IMR-90 (cell line): ENCODE measurements around the gene ITPK1. TPM values are rescaled to one million over a fixed set of nuclear protein-coding genes. Genes with fewer than 3 reads are reported as not detected.

Source experiments
- ATAC-seq: fragments of 200-7000 bp; cut with Tn5 transposase; 2 replicates; pipeline ENCODE4 v1.9.1; 2020; ENCODE audit warnings: low read depth, mild to moderate bottlenecking, moderate library complexity
- BruUV-seq: library from RNA; stranded (reverse); fragments of 400-500 nt; replicated peaks from 2 replicates; lab custom pipeline; 2021; lab: Mats Ljungman, UMichigan
- CTCF ChIA-PET: fragments of 300-600 bp; formaldehyde crosslinking; extraction: SDS; loops from one replicate; lab custom pipeline; 2021; ENCODE audit warnings: antibody characterized with exemption; lab: Yijun Ruan, JAX
- POLR2A ChIA-PET: fragments of 300-600 bp; sonication (Branson Sonifier 250); formaldehyde crosslinking; loops from one replicate; lab custom pipeline; 2022; ENCODE audit warnings: antibody characterized with exemption; ENCODE audit not compliant: unreplicated experiment; lab: Charles Lee
- DNase-seq: peaks from one replicate; pipeline ENCODE4 v3.0.0; 2013
- H2AFZ ChIP-seq: replicated peaks from 2 replicates; pipeline ENCODE3; 2013; ENCODE audit warnings: low read length, mild to moderate bottlenecking; ENCODE audit not compliant: poor library complexity
- H2AK5ac ChIP-seq: 2 replicates; pipeline ENCODE4 v1.6.1; 2013; ENCODE audit warnings: low read depth, low read length, inconsistent platforms
- H2AK9ac ChIP-seq: replicated peaks from 2 replicates; pipeline ENCODE3; 2013; ENCODE audit warnings: mild to moderate bottlenecking, low read depth, low read length, moderate library complexity; ENCODE audit not compliant: poor library complexity
- H2BK120ac ChIP-seq: 2 replicates; pipeline ENCODE4 v1.6.1; 2013; ENCODE audit warnings: low read depth, low read length, inconsistent platforms
- H2BK15ac ChIP-seq: 3 replicates; pipeline ENCODE4 v1.6.1; 2013; ENCODE audit warnings: low read depth, low read length, inconsistent platforms
- H2BK20ac ChIP-seq: 2 replicates; pipeline ENCODE4 v1.6.1; 2013; ENCODE audit warnings: low read depth, mild to moderate bottlenecking, inconsistent platforms, low read length, moderate library complexity
- H2BK5ac ChIP-seq: 2 replicates; pipeline ENCODE4 v1.6.1; 2013; ENCODE audit warnings: mild to moderate bottlenecking, low read depth, low read length, inconsistent platforms; ENCODE audit not compliant: poor library complexity, severe bottlenecking
- H3K14ac ChIP-seq: replicated peaks from 2 replicates; pipeline ENCODE4 v1.6.1; 2013; ENCODE audit warnings: low read depth, low read length, inconsistent platforms
- H3K18ac ChIP-seq: 2 replicates; pipeline ENCODE4 v1.6.1; 2013; ENCODE audit warnings: low read depth, low read length, control low read depth
- H3K23ac ChIP-seq: 2 replicates; pipeline ENCODE4 v1.6.1; 2013; ENCODE audit warnings: low read depth, low read length, inconsistent platforms
- H3K27ac ChIP-seq: 2 replicates; pipeline ENCODE4 v1.5.1; 2013; ENCODE audit warnings: mild to moderate bottlenecking, control low read depth, low read length; ENCODE audit not compliant: insufficient read depth
- H3K27me3 ChIP-seq: 2 replicates; pipeline ENCODE4 v1.6.1; 2013; ENCODE audit warnings: low read length; ENCODE audit not compliant: control insufficient read depth, insufficient read depth
- H3K36me3 ChIP-seq: 2 replicates; pipeline ENCODE4 v1.6.1; 2013; ENCODE audit warnings: low read length, mixed read lengths; ENCODE audit not compliant: control insufficient read depth, insufficient read depth
- H3K4ac ChIP-seq: 2 replicates; pipeline ENCODE4 v1.6.1; 2013; ENCODE audit warnings: low read depth, low read length, inconsistent platforms
- H3K4me1 ChIP-seq: 2 replicates; pipeline ENCODE4 v1.6.1; 2013; ENCODE audit warnings: low read length, mixed read lengths; ENCODE audit not compliant: control insufficient read depth, insufficient read depth
- H3K4me2 ChIP-seq: 2 replicates; pipeline ENCODE4 v1.6.1; 2013; ENCODE audit warnings: low read depth, mild to moderate bottlenecking, control low read depth, low read length, moderate library complexity
- H3K4me3 ChIP-seq: 2 replicates; pipeline ENCODE4 v1.5.1; 2013; ENCODE audit warnings: low read depth, mild to moderate bottlenecking, control low read depth, low read length, moderate library complexity; ENCODE audit not compliant: insufficient read depth
- H3K56ac ChIP-seq: 2 replicates; pipeline ENCODE4 v1.6.1; 2013; ENCODE audit warnings: low read length, inconsistent platforms; ENCODE audit not compliant: insufficient read depth; ENCODE audit errors: extremely low read depth
- H3K79me1 ChIP-seq, 2 experiments: 2 replicates each; pipeline ENCODE4 v1.6.1; 2013; ENCODE audit warnings: low read length in 2 of 2, inconsistent platforms in 1 of 2, low read depth in 1 of 2
- H3K9ac ChIP-seq: 2 replicates; pipeline ENCODE4 v1.6.1; 2013; ENCODE audit warnings: low read depth, low read length, control low read depth
- H3K9me1 ChIP-seq: 2 replicates; pipeline ENCODE4 v1.6.1; 2013; ENCODE audit warnings: low read length, inconsistent platforms; ENCODE audit not compliant: insufficient read depth
- H3K9me3 ChIP-seq: 2 replicates; pipeline ENCODE4 v1.6.1; 2013; ENCODE audit warnings: low read length; ENCODE audit not compliant: control insufficient read depth, insufficient read depth
- H4K20me1 ChIP-seq: 2 replicates; pipeline ENCODE4 v1.6.1; 2013; ENCODE audit warnings: low read length, inconsistent platforms; ENCODE audit not compliant: insufficient read depth
- H4K5ac ChIP-seq: 2 replicates; pipeline ENCODE4 v1.6.1; 2013; ENCODE audit warnings: mild to moderate bottlenecking, low read depth, low read length, control low read depth
- H4K8ac ChIP-seq, 2 experiments: 2 replicates each; pipeline ENCODE4 v1.6.1; 2013; ENCODE audit warnings: low read depth in 2 of 2, low read length in 2 of 2, control low read depth in 1 of 2, inconsistent platforms in 1 of 2
- H4K91ac ChIP-seq: 2 replicates; pipeline ENCODE4 v1.6.1; 2013; ENCODE audit warnings: low read depth, low read length, inconsistent platforms; ENCODE audit not compliant: insufficient read depth
- BHLHE40 ChIP-seq: fragments of 150-350 bp; IDR thresholded peaks from 2 replicates; pipeline ENCODE4 v1.6.1; 2016; ENCODE audit warnings: mild to moderate bottlenecking, low read depth, low read length
- CEBPB ChIP-seq: IDR thresholded peaks from 2 replicates; pipeline ENCODE4 v1.6.1; 2012; ENCODE audit warnings: low read depth, low read length, improper control_type of control experiment
- CHD1 ChIP-seq: IDR thresholded peaks from 2 replicates; pipeline ENCODE4 v1.6.1; 2012; ENCODE audit warnings: low read depth, low read length, improper control_type of control experiment
- CTCF ChIP-seq: conservative IDR thresholded peaks from 2 replicates; pipeline ENCODE4 v1.5.1; 2012; ENCODE audit warnings: mild to moderate bottlenecking, low read depth, low read length, improper control_type of control experiment
- ELK1 ChIP-seq: fragments of 150-350 bp; IDR thresholded peaks from 2 replicates; pipeline ENCODE4 v1.6.1; 2016; ENCODE audit warnings: low read depth, mild to moderate bottlenecking, low read length, moderate library complexity, borderline replicate concordance
- FOS ChIP-seq: fragments of 150-350 bp; IDR thresholded peaks from 2 replicates; pipeline ENCODE4 v1.6.1; 2016; ENCODE audit warnings: low read depth, low read length
- MAFK ChIP-seq: IDR thresholded peaks from 2 replicates; pipeline ENCODE4 v1.6.1; 2012; ENCODE audit warnings: low read depth, low read length, improper control_type of control experiment
- MAZ ChIP-seq: IDR thresholded peaks from 2 replicates; pipeline ENCODE4 v1.6.1; 2012; ENCODE audit warnings: low read depth, mild to moderate bottlenecking, low read length, improper control_type of control experiment, moderate library complexity, borderline replicate concordance
- MXI1 ChIP-seq: IDR thresholded peaks from 2 replicates; pipeline ENCODE4 v1.6.1; 2012; ENCODE audit warnings: low read depth, mild to moderate bottlenecking, low read length, moderate library complexity, borderline replicate concordance
- NFE2L2 ChIP-seq: fragments of 150-350 bp; IDR thresholded peaks from 2 replicates; pipeline ENCODE4 v1.6.1; 2016; ENCODE audit warnings: low read depth, mild to moderate bottlenecking, low read length
- POLR2A ChIP-seq: IDR thresholded peaks from 2 replicates; pipeline ENCODE4 v1.6.1; 2012; ENCODE audit warnings: mild to moderate bottlenecking, low read depth, low read length
- RAD21 ChIP-seq: IDR thresholded peaks from 2 replicates; pipeline ENCODE4 v1.6.1; 2012; ENCODE audit warnings: low read length, improper control_type of control experiment
- RCOR1 ChIP-seq: IDR thresholded peaks from 2 replicates; pipeline ENCODE4 v1.6.1; 2012; ENCODE audit warnings: mild to moderate bottlenecking, low read length, improper control_type of control experiment; ENCODE audit not compliant: insufficient replicate concordance
- RFX5 ChIP-seq: IDR thresholded peaks from 2 replicates; pipeline ENCODE4 v1.8.0; 2012; ENCODE audit warnings: low read depth, mild to moderate bottlenecking, low read length, moderate library complexity
- USF2 ChIP-seq: fragments of 150-350 bp; IDR thresholded peaks from 2 replicates; pipeline ENCODE4 v1.6.1; 2017; ENCODE audit warnings: mild to moderate bottlenecking, antibody characterized with exemption, low read length, low read depth
- WGBS, 2 experiments: methylation state at CpG; one replicate each; pipeline versions ENCODE4 v1.1.5 to v1.1.7; 2013; ENCODE audit warnings: missing lambda C conversion rate in 2 of 2; ENCODE audit not compliant: insufficient read length in 1 of 2; ENCODE audit errors: extremely low coverage in 2 of 2; 5-methylcytosine and 5-hydroxymethylcytosine counted together
- dilution Hi-C: fragments of 300-500 bp; cut with HindIII; formaldehyde crosslinking; loops from one replicate; pipeline ENCODE4 v1.14.3; 2018; ENCODE audit warnings: low sequenced_read_pairs; ENCODE audit not compliant: unreplicated experiment
- in situ Hi-C: fragments of 300-500 bp; cut with MboI; formaldehyde crosslinking; loops from 3 replicates; pipeline ENCODE4 v1.14.3; 2019; ENCODE audit warnings: low sequenced_read_pairs, inconsistent platforms, mixed read lengths
- intact Hi-C: fragments of 100-400 bp; cut with micrococcal nuclease; formaldehyde crosslinking; loops from 2 replicates; pipeline ENCODE4 v1.10.0; 2022
- polyA plus RNA-seq, 3 experiments: library from polyadenylated mRNA; depleted of rRNA; stranded (reverse); fragments of >200 nt; gene quantifications; 2 replicates each; pipeline ENCODE4 v1.2.3, GENCODE V29; 2012; ENCODE audit warnings: low replicate concordance in 1 of 3
- total RNA-seq: library from RNA; depleted of rRNA; stranded (reverse); fragments of >200 nt; gene quantifications from 2 replicates; pipeline ENCODE4 v1.2.3, GENCODE V29; 2012

Gene ITPK1
- total and polyA plus RNA-seq, 2 of the 4 experiments (the other 2 are of a cell fraction): 21.7 to 26.9 TPM

- 80% methylated on average over 1 of the region's 16 CpGs; no CpG with 5 or more reads in 1 of the 2 experiments for WGBS, 2 experiments
- Histone ChIP-seq H3K14ac (no peak overlapping the region), H3K56ac (no peak overlapping the region), H3K27me3 (no peaks in the 10 kb centered on the region), H2BK5ac (no peak overlapping the region), H3K79me1 (no peaks in the 10 kb centered on the region), H3K9me1 (peaks cover 2% of the 10 kb centered on the region; the same call in 1 of the 2 replicates), H3K23ac (no peak overlapping the region), H2AK5ac (no peak overlapping the region), H4K91ac (no peak overlapping the region), H4K8ac (no peak overlapping the region), H3K4me3 (no peak overlapping the region), H4K5ac (no peak overlapping the region), H2BK120ac (no peak overlapping the region), H3K9ac (no peak overlapping the region), H3K9me3 (no peaks in the 10 kb centered on the region), H3K4ac (no peak overlapping the region), H3K36me3 (no peaks in the 10 kb centered on the region; the same call in 1 of the 2 replicates), H2BK15ac (no peak overlapping the region), H3K27ac (no peak overlapping the region), H2AFZ (peak overlapping the region; percentile 51), H2AK9ac (peak overlapping the region; percentile 16), H3K18ac (no peak overlapping the region), H4K20me1 (no peaks in the 10 kb centered on the region), H2BK20ac (no peak overlapping the region), H3K4me2 (no peak overlapping the region), H3K4me1 (no peaks in the 10 kb centered on the region)
- TF ChIP-seq CTCF (no peak), CEBPB (no peak), MAFK (no peak), RAD21 (no peak), RFX5 (no peak), BHLHE40 (no peak), POLR2A (no peak), USF2 (no peak), MXI1 (no peak), NFE2L2 (no peak), ELK1 (no peak), RCOR1 (no peak), MAZ (no peak), FOS (no peak), CHD1 (no peak)
- POLR2A ChIA-PET: no interaction called here
- intact Hi-C loops: no loop called here
- dilution Hi-C loops: no loop called here
- DNase-seq (no peak), ATAC-seq (no peak)
- in situ Hi-C loops: no loop called here
- BruUV-seq: no TSS peak
- CTCF ChIA-PET: no interaction called here
Measured at GRCh38 chr14:92937051-92937937, 178.4 kb downstream of the ITPK1 start.
